Measurements from ENCODE around the gene PTPRN2.
"Not testable (repeated sequence)": the region's sequence is repeated elsewhere in the genome, so short reads cannot be mapped to it uniquely, and the experiment has no call there.

Gene PTPRN2

DNA sequence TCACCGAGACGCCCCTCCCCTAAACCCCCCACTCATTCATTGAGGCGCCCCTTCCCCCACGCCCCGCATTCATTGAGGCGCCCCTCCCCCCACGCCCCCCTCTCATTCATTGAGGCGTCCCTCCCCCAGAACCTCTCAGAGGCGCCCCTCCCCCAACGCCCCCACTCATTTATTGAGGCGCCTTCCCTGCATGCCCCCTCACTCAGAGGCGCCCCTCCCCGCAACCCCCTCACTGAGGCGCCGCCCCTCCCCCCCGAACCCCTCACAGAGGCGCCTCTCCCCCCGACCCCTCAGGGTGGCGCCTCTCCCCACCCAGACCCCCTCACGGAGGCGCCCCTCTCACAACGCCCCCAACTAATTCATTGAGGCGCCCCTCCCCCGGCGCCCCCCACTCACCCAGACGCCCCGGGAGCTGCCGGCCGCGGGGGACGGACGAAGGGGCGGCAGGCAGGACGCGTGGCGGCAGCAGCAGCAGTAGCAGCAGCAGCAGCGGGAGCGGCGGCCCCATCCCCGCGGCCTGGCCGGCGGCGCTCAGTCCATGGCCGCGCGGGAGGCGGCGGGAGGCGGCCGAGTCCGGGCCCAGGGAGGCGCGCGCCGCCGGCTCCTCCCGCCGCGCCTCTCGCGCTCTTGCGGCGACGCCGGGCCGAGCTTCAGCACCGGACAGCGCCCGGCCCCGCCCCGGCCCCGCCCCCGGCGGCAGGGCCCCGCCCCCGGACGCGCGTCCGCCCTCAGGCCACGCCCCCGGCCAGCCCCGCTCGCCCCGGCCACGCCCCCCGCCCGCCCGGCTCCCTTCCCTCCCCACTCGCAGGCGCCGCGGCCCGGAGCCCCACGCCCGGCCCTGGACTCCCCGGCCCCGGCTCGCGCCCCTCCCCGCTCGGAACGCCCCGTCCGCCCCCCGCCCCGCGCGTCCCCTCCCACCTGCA, at the start of gene PTPRN2:
PTPRN2 (minus strand) TSS at position 662 of the 923 bp plus-strand sequence.
- peak; percentile 93 for DNase-seq (ENCODE audit: low spot score)

DNA sequence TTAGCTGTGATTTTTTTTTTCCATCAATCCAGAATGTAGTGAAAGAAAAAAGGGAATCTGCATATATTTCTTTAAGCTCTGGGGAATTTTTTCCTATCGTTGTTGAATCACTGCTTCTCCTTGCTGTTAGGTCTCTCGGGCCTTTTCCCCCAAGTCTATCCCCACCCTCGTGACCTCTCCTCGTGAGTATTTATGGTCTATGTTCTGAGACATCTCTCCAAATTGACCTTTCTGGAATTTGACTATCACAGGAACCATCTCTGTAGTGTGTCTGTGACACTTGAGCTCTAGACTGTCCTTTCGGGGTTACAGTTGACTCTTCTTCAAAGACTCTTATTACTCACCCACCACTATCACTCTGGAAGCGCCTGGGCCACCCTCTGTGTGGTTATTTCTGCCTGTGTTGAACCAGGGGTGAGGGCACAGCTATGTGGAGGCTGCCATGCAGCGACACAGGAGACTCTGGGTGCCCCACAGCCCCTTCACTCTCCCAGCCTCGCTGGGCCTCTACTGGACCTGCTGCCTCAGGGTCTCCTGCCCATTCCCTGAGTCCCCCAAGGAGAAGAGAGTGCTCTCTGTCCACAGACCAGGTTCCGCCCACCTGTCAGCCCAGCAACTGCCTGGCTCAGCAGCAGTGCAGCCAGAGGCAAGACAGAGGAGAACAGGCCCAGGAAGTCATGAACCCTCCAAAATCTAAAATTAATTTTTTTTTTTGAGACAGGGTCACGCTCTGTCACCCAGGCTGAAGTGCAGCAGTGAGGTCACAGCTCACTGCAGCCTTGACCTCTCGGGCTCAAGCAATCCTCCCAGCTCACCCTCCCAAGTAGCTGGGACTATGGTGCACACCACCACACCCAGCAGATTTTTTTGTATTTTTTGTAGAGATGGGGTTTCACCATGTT, 45.7 kb upstream of the PTPRN2 start:
- peak; percentile 22 for DNase-seq (ENCODE audit: low spot score)

DNA sequence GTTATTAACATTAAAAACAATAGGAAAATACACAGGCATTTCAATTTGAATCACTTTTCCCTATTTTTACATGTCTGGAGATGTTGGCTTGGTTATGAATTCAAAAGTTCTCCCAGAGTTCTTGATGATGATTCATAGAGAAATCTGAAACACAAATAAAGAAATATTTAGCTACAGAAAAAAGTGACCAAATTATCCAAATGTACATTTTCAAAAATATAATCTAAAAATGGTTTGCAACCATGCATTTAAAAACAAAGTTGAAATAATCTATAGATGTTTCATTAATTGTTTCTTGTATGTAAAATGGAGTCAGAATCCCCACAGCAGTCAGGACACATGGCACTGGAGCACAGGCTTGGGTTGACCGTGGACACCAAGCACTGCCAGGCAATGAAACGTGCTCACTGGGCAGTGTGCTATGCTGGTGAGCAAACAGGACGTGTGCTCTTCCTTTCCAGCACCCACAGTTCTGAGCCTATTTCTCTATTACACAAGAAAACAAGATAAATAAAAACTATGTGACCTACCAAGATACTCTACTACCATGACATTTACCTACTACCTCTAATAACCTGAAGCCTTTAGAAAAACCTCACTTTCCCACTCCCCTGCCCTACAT, 44.1 kb upstream of the PTPRN2 start:
- DNase-seq (ENCODE audit: low spot score) = no peak

DNA sequence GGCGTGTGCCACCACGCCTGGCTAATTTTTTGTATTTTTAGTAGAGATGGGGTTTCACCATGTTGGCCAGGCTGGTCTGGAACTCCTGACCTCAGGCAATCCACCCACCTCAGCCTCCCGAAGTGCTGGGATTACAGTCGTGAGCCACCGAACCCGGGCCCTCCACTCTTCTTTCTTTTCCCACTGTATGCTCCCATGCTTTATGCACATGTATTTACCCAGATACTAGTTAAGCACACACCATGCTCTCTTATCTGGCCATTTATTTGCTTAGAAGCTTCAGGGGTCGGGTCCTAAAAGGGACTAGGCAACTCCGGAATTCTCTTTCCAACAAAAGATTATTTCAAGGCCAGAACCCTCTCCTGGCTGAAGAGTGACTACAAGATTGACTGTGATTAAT, 38.7 kb upstream of the PTPRN2 start:
- not testable (repeated sequence) for DNase-seq (ENCODE audit: low spot score)

DNA sequence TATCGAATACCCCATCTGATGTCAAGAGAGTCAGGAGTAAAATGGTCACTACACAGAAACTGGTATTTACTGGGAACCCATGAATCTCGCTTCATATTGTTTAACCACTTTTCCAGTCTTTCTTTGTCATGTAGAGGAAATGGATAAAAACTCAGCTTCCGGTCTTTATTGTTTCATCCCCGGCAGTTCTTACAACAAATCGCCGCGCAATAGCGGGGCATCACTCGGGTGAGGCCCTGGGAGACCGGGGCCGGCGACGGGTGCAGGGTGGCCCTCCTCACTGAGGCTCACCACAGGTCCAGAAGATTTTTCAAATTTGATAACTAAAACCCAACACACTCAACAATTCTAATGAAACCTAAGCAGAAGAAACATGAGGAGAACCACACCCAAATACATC, 35.6 kb upstream of the PTPRN2 start:
- no peak for DNase-seq (ENCODE audit: low spot score)

DNA sequence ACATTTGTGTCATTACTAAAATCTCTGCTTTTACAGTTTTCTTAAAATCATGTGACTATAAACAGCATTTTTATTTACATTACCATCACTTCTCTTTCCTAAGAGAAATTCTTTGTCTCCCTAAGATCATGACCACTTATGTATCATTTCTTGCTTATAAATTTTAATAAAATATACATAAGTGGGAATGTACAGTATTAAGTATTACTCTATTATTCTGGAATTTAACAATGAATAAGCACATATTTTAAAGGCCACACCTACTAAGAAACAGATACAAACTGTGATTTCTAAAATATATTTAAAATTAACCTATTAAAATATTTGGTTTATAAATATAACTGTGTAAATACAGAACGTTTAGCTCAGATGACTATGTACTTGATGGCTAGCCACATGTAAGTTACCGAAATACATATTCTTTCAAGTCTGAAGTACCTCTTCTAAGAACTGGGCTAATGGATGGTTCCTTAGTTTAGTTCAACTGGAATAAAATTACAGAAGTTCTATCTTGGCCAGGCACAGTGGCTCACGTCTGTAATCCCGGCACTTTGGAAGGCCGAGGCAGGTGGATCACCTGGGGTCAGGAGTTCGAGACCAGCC, 33.3 kb upstream of the PTPRN2 start:
- no peak for DNase-seq (ENCODE audit: low spot score)

DNA sequence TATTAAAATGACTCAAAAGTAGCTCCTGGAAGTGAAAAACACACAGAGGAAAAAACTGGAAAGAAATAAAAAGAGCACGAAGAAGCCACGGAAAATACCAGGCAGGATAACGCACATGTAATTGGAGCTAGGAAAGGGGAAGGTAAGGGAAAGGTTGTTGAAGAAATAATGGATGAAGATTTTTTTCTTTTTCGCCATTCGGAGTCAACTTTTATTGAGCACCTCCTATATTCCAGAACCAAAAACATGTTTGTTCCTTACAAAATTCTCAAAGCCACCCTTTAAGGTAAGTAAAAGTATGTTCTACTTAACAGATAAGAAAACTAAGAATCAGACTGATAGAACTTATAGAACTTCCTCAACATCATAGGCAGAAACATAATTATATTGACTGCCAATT, 32.8 kb upstream of the PTPRN2 start:
- no peak for DNase-seq (ENCODE audit: low spot score)

DNA sequence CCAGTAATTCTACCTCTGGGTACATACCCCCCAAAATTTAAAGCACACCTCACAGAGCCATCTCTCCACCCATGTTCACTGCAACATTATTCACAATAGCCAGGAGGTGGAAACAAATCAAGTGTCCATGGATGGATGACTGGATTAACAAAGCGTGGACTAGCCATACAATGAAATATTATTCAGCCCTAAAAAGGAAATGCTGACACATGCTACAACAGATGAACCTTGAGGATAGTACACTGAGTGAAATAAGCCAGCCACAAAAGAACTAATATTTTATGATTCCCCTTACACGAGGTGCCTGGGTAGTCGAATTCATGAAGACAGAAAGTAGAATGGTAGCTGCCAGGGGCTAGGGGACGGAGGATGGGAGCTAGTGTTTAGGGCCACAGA, 31.1 kb upstream of the PTPRN2 start:
- DNase-seq (ENCODE audit: low spot score) = no peak

DNA sequence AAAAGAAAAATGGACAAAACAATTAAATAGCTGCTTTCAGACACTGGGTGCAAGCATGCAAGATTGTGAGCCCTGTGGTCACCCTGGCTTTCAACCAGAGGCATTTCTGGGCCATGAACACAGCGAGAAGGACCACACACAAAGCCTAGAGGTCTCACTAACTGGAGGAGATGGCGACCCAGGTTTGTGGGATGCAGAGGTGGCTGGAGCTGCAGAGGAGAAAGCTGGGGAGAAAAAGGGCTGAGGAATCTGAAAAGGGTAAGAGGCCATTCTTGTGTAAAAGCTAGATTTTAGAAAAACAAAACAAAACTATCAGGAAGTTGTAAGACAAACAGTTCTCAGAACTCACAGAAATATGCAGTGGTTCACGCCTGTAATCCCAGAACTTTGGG, 30.1 kb upstream of the PTPRN2 start:
- no peak for DNase-seq (ENCODE audit: low spot score)

DNA sequence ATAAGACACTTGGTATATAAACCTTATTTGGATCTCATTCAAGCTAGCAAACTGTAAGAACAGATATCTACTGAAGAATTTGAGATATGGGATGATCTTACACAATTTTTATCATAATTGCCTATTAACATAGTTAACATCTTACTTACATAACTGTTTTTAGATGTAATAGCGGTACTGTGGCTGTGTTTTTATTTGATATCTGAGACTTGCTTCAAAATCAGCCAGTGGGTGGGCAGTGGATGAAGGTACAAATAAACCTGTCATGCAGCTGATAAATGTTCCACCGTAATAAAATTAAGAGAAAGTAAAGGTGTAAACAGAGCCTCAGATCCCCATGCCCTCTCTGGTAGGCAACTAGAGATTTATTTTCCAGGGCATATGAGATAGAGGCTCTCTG, 28.4 kb upstream of the PTPRN2 start:
- DNase-seq (ENCODE audit: low spot score) = no peak

DNA sequence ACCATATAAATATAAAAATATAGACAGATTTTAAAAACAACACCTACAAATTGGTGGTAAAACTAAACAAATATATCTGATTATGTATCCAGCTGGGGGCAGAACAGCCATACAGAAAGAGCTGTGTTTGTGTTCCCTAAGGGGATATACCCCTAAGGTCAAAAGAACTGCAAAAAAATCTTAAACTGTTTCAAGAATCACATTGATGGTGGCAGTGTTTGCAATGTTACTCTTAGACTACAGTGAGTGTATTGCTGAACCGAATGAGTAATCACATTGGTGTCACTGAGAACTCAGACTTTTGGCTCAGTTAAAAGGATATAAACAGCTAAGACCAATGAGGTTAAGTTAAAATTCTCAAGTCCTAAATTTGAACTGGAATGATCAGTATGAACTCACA, 27.1 kb upstream of the PTPRN2 start:
- no peak for DNase-seq (ENCODE audit: low spot score)

DNA sequence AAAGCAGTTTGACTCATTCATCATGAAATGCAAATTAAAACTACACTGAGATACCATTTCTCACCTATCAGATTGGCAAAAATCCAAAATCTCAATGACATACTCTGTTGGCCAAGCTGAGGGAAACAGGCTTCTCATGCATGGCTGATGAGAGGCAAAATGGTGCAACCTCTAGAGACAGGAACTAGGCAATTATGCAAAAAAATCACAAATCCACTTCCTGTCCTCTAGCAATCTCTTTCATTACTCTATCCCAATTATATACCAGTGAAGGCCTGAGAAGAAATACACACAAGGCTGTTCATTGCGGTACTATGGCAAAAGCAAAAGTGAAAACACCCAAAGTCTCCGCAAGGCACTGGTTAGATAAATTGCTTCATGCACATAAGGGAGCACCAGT, 25.9 kb upstream of the PTPRN2 start:
- DNase-seq (ENCODE audit: low spot score) = peak; percentile 58

DNA sequence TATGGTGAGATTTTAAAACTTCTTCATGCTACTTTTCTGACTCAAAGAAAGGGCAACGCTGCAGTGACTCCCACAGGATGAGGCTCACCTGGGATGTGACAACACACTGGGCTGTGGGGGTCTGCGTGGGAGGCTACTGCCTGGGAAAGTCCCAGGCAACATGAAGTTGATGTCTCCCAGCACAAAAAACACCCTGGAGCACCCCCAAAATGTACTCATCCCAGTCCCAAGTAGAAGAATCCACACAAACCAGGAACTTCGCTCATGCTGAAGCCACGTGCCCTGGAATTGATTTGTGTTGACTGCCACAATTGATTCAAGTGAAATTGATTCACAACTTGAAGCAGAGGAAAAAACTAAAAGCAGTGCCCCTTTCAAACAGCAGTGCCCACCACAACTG, 24.9 kb upstream of the PTPRN2 start:
- no peak for DNase-seq (ENCODE audit: low spot score)

DNA sequence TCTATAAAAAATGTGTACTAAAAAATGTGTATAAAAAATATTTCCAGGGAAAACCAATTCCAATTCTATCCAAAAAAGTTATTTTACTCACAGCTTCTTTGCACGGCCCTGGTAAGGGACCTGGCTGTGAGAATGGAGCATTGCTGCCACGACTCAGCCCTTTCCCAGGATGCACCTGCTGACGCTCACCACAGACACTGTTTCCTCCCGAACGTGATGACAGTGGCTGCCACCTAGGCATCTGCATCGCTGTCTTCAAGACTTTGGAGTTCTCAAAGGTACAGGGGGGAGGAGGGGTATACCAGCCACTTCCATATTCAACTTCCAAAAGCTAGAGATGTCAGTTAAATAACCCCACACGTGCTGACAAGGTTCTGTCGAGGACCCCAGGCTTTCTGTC, 23.9 kb upstream of the PTPRN2 start:
- no peak for DNase-seq (ENCODE audit: low spot score)

DNA sequence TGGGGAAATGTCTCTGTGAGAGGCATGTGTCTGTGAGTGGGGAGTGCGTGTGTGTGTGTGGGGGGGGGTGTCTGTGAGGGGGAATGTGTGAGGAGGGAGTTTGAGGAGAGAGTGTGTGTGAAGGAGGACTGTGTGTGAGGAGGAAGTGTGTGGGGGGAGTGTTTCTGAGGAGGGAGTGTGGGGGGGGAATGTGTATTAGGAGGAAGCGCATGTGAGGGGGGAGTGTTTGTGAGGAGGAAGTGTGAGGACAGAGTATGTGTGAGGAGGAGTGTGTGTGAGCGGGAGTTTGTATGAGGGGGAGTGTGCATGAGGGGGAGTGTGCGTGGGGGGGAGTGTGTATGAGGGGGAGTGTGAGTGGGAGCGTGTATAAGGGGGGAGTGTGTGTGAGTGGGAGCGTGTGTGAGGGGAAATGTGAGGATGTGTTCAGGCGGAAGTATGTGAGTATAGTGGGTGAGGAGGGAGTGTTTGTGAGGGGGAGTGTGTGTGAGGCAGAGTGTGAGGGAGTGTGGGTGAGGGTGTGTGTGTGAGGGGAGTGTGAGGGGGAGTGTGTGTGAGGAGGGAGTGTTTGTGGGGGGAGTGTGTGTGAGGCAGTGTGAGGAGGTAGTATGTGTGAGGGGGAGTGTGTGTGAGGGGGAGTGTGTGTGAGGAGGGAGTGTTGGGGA, 21.8 kb upstream of the PTPRN2 start:
- DNase-seq (ENCODE audit: low spot score) = no peak

DNA sequence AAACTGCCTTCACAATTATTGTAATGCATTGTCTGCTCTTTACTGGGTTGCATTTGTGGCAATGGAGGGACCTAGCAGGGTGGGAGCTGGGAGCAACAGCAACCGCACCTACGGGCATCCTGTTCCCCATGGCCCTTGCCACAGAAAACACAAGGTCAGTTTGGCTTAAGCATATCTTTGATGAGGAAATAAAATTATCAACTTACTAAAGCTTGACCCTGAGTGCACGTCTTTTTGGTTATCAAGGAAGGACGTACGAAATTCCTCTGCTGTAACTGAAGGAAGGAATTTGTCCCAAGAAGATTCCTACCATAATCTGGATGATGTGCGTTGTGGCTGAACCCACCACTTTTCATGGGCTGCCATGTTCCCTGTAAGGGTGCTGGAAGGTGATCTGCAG, 19.9 kb upstream of the PTPRN2 start:
- DNase-seq (ENCODE audit: low spot score) = no peak

DNA sequence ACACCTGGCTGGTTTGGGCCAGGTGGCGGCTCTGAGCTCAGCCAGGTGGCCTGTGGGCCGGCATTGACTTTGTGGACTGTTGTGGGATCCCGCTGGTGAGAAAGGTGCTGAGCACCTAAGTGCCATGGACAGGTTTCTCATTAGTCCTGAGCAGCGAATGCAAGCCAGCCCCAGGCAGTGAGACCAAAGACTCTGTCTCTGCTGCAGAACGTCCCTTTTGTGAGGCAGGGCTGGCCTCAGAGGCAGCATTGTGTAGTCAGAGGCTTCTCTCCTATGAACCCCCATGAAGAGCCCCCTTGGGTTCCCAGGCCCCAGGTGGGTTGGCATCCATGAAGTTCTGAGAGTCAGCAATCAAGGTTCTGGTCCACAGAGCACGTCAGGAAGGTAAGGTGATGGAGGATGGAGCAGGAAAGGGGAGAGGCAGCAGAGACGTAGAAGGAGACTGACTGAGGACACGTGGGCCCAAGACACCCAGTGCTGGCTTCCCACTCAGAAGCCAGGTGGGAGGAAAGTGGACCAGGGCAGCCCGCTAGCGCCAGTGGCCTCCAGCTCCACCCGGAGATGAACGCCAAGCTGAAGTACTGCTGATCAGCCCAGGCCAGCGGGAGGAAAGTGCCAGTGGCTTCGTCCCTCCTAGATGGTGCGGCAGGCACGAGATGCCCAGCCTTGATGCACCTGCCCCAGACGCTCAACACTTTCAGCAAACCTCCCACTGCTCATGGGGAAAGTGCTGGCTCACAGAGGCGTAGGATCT, 19.2 kb upstream of the PTPRN2 start:
- DNase-seq (ENCODE audit: low spot score) = no peak

DNA sequence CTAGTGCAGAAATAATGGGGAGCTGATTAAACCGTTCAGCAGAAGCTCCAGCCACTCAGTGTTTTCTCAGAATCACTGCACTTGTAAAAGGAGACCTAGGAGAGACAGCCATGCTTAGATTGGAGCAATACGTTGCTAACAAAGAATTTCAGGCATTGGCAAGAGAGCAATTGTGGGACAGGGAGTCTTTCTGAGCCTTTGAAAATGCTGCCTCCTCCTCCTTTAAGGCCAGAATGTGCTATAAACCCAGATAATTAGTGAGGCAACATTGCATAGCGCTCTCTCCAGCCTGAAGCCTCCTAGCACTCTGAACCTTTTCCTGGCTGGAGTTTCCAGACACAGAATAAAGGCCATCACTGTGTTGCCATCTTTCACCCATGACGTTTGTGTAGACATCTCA, 18.5 kb upstream of the PTPRN2 start:
- DNase-seq (ENCODE audit: low spot score) = no peak

DNA sequence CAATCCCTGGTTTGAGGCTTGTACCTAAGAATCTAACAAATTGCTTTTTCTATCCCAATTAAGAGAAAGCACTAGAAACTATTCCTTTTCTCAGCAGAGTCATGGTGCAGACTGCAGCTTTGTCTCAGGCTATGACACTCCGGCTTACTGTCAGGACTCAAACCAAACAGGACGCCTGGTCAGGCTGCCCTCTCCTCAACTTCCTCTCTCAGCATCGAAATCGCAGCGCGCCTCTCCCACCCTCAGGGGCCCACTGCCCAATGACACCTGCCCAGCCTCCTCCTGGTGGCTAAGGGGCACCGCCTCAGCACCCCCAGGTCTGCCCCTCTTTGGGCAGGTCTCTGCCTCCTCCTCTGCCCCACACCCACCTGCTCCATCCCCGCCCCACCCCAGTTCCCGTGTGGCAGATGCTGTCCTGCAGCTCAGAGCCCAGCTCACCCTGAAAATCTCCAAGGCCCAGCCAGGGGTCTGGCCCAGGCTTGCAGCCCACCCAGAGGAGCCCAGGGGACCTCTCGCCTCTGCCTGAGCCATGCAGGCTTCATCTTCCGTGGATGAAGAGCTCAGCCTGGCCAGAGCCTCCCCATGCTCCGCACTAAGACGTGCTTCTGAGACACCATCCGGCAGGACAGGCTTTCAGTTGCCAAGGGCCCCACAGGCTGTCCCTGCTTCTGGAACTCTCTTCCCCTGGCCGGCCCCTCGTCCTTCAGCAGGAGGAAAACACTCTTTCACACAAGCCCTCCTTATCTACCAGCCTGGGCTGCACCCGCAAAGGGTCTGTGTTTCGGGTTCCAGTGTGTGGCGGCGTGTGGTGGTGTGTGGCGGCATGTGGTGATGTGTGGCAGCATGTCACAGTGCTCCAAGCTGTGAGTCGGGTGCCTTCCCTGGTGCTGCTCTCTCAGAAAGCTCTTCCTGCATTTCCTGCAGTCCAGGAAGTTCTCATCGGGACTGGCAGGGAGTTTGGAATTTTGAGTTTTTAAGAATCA, 16.4 kb upstream of the PTPRN2 start:
- no peak for DNase-seq (ENCODE audit: low spot score)
